Loucy (cell line): ENCODE results near the gene PRDM5.

ENCODE experiments used
- H2AFZ ChIP-seq: fragments of 200-600 bp; sonication (generic); 2 replicates; pipeline ENCODE4 v1.6.0; 2016; ENCODE audit warnings: antibody characterized with exemption, mild to moderate bottlenecking, low read length, moderate library complexity
- H3F3A ChIP-seq: fragments of 200-600 bp; 2 replicates; pipeline ENCODE4 v1.6.0; 2016; ENCODE audit warnings: antibody characterized with exemption, low read depth, mild to moderate bottlenecking
- H3K27me3 ChIP-seq: fragments of 200-600 bp; sonication (generic); 2 replicates; pipeline ENCODE4 v1.6.1; 2014; ENCODE audit warnings: low read length, mild to moderate bottlenecking; ENCODE audit not compliant: insufficient read depth, poor library complexity, severe bottlenecking
- H3K36me3 ChIP-seq: fragments of 200-600 bp; sonication (generic); 2 replicates; pipeline ENCODE4 v1.6.1; 2016; ENCODE audit warnings: low read length; ENCODE audit not compliant: insufficient read depth
- H3K4me1 ChIP-seq: fragments of 200-600 bp; sonication (generic); 2 replicates; pipeline ENCODE4 v1.5.1; 2014; ENCODE audit warnings: low read length, mild to moderate bottlenecking; ENCODE audit not compliant: insufficient read depth, poor library complexity, severe bottlenecking
- H3K4me2 ChIP-seq: fragments of 200-600 bp; sonication (generic); 2 replicates; pipeline ENCODE4 v1.6.0; 2014; ENCODE audit warnings: antibody characterized with exemption, low read length, low read depth, mild to moderate bottlenecking; ENCODE audit not compliant: poor library complexity, severe bottlenecking
- H3K4me3 ChIP-seq: fragments of 200-600 bp; sonication (generic); 2 replicates; pipeline ENCODE4 v1.5.1; 2014; ENCODE audit warnings: low read length, mild to moderate bottlenecking, mixed read lengths; ENCODE audit not compliant: poor library complexity, severe bottlenecking
- H3K79me2 ChIP-seq: fragments of 200-600 bp; sonication (generic); 2 replicates; pipeline ENCODE4 v1.6.1; 2014; ENCODE audit warnings: low read length; ENCODE audit not compliant: insufficient read depth
- H3K9ac ChIP-seq: fragments of 200-600 bp; sonication (generic); 2 replicates; pipeline ENCODE4 v1.6.0; 2014; ENCODE audit warnings: mild to moderate bottlenecking, low read depth, low read length, moderate library complexity; ENCODE audit not compliant: poor library complexity, severe bottlenecking
- H3K9me2 ChIP-seq: fragments of 200-600 bp; sonication (generic); replicated peaks from 2 replicates; pipeline ENCODE4 v1.6.1; 2016; ENCODE audit warnings: low read depth, low read length, mixed read lengths
- H3K9me3 ChIP-seq: fragments of 200-600 bp; sonication (generic); 2 replicates; pipeline ENCODE4 v1.6.1; 2014; ENCODE audit warnings: mild to moderate bottlenecking, antibody characterized with exemption, low read length, low read depth; ENCODE audit not compliant: insufficient read depth
- H4K20me1 ChIP-seq: fragments of 200-600 bp; sonication (generic); 2 replicates; pipeline ENCODE4 v1.6.0; 2014; ENCODE audit warnings: antibody characterized with exemption, low read length, mild to moderate bottlenecking; ENCODE audit not compliant: insufficient read depth, poor library complexity, severe bottlenecking
- EZH2phosphoT487 ChIP-seq: fragments of 200-600 bp; IDR thresholded peaks from 2 replicates; pipeline ENCODE4 v1.6.1; 2018; ENCODE audit warnings: antibody characterized with exemption, mild to moderate bottlenecking, moderate library complexity, borderline replicate concordance
- TF ChIP-seq, protein P1 (sequence below): fragments of 200-600 bp; sonication (generic); conservative IDR thresholded peaks from 2 replicates; pipeline ENCODE4 v1.5.1; 2014; ENCODE audit warnings: mild to moderate bottlenecking, antibody characterized with exemption, low read length

PRDM5 gene

DNA sequence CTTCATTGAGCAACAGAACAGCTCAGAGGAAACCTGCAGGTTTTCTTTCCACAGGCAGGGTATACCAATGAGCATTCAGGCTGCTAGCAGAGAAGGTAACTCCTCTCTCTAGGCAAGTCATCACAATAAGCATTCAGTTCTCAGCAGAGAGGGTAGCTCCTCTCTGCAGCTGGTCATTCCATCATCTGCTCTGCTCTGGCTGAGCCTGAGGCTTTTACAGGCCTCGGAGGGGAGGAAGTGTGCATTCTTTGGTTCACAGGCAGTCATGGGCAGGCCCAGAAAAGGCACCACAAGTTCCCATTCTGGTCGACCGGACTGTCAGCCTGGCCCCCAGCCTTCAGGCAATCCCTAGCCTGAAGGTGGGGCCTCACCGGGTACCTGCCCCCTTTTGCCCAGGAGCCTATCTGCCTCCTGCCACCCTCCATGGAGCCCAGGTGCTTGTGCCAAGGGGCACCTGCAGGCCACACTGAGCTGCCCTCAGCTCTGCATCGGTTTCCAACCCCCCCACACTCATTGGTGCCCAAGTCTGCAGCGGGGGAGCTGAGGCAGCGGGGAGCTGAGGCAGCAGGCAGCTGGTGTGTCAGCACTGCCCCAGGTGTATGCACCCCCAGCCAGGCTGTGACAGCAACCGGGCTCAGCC lies 83.1 kb downstream of the PRDM5 start:
- Histone ChIP-seq H3K36me3 (no peaks in the 10 kb centered on the region), H3K4me2 (no peak overlapping the region), H3K4me3 (no peak overlapping the region), H3K9me2 (no peaks in the 10 kb centered on the region), H3K9me3 (peaks cover 3% of the 10 kb centered on the region; the same call in 1 of the 2 replicates), H3K27me3 (no peaks in the 10 kb centered on the region), H4K20me1 (no peaks in the 10 kb centered on the region), H2AFZ (no peak overlapping the region), H3K9ac (no peak overlapping the region), H3F3A (no peaks in the 10 kb centered on the region), H3K4me1 (no peaks in the 10 kb centered on the region), H3K79me2 (no peaks in the 10 kb centered on the region)
- TF ChIP-seq, protein P1, sequence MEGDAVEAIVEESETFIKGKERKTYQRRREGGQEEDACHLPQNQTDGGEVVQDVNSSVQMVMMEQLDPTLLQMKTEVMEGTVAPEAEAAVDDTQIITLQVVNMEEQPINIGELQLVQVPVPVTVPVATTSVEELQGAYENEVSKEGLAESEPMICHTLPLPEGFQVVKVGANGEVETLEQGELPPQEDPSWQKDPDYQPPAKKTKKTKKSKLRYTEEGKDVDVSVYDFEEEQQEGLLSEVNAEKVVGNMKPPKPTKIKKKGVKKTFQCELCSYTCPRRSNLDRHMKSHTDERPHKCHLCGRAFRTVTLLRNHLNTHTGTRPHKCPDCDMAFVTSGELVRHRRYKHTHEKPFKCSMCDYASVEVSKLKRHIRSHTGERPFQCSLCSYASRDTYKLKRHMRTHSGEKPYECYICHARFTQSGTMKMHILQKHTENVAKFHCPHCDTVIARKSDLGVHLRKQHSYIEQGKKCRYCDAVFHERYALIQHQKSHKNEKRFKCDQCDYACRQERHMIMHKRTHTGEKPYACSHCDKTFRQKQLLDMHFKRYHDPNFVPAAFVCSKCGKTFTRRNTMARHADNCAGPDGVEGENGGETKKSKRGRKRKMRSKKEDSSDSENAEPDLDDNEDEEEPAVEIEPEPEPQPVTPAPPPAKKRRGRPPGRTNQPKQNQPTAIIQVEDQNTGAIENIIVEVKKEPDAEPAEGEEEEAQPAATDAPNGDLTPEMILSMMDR, result no peak
- TF ChIP-seq EZH2phosphoT487, result no peak

DNA sequence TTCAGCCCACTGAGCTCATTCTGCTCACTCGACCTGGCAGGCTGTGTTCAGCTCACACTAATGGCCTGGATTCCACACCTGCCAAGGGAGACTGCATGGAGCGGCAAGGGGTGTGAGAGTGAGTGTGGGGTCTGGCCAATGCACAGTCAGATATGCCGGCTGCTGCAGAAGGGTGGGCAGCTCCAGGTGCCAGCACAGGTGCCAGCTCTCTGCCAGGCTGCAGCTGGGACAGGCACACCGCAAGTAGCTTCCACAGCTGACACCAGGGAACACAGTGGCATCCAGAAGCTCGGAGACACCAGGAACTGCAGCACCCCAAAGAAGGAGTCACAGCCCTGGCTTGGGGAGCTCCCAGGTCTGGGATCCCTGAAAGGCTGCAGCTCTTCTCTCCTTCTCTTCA lies 83.7 kb downstream of the PRDM5 start:
- H3K9me2 ChIP-seq, result no peaks in the 10 kb centered on the region
- H2AFZ ChIP-seq, result no peak overlapping the region
- no peak overlapping the region for H3K9ac ChIP-seq
- no peaks in the 10 kb centered on the region for H4K20me1 ChIP-seq
- H3K27me3 ChIP-seq, result no peaks in the 10 kb centered on the region
- TF ChIP-seq EZH2phosphoT487, result no peak
- TF ChIP-seq, protein P1, result no peak
- H3K79me2 ChIP-seq, result no peaks in the 10 kb centered on the region
- H3K36me3 ChIP-seq, result no peaks in the 10 kb centered on the region
- no peaks in the 10 kb centered on the region for H3K4me1 ChIP-seq
- H3K9me3 ChIP-seq, result peaks cover 3% of the 10 kb centered on the region; the same call in 1 of the 2 replicates
- H3K4me2 ChIP-seq, result no peak overlapping the region
- H3K4me3 ChIP-seq, result no peak overlapping the region
- no peaks in the 10 kb centered on the region for H3F3A ChIP-seq

DNA sequence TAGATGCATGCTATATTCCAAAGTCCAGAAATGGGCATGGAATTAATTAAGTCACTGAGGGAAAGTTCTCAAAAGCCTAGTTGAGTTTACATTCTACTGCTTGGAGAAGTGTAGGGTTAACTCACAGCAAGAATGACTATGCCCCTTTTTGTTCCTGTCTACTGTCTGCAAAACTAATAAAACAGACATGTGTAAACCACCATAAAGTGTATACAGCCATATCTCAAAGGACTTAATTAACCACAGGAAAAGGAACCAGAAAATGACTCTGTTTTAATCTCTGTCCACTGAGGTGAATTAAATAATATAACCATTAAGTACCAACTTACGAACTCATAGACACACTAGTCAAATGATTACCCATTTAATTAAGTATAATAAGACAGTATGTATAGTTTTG lies 84.9 kb downstream of the PRDM5 start:
- no peak for TF ChIP-seq EZH2phosphoT487
- Histone ChIP-seq H3K9me2 (no peaks in the 10 kb centered on the region), H3F3A (no peaks in the 10 kb centered on the region), H4K20me1 (no peaks in the 10 kb centered on the region), H2AFZ (no peak overlapping the region), H3K4me1 (no peaks in the 10 kb centered on the region), H3K9ac (no peak overlapping the region), H3K4me3 (no peak overlapping the region), H3K79me2 (no peaks in the 10 kb centered on the region), H3K27me3 (no peaks in the 10 kb centered on the region), H3K9me3 (peaks cover 3% of the 10 kb centered on the region; the same call in 1 of the 2 replicates), H3K36me3 (no peaks in the 10 kb centered on the region), H3K4me2 (no peak overlapping the region)

DNA sequence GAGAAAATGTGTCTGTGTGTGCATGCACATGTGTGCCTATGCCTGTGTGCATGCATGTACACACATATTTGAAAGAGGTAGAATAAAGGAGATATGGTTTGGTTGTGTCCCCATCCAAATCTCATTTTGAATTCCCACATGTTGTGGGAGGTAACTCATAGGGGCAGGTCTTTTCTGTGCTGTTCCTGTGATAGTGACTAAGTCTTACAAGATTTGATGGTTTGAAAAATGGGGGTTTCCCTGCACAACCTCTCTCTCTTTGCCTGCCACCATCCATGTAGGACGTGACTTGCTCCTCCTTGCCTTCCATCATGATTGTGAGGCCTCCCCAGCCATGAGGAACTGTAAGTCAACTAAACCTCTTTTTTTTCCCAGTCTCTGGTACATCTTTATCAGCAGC lies 87.2 kb downstream of the PRDM5 start:
- Histone ChIP-seq H3K9me2 (no peaks in the 10 kb centered on the region), H4K20me1 (no peaks in the 10 kb centered on the region), H2AFZ (no peak overlapping the region), H3F3A (no peaks in the 10 kb centered on the region), H3K79me2 (no peaks in the 10 kb centered on the region), H3K9ac (no peak overlapping the region), H3K4me2 (no peak overlapping the region), H3K4me1 (no peaks in the 10 kb centered on the region), H3K27me3 (no peaks in the 10 kb centered on the region), H3K4me3 (no peak overlapping the region), H3K36me3 (no peaks in the 10 kb centered on the region), H3K9me3 (peaks cover 2% of the 10 kb centered on the region; the same call in 1 of the 2 replicates)
- TF ChIP-seq, protein P1, result no peak
- TF ChIP-seq EZH2phosphoT487, result no peak
